HepG2 (cell line): ENCODE measurements around the gene MBD2. TPM values are rescaled to one million over a fixed set of nuclear protein-coding genes. Genes with fewer than 3 reads are reported as not detected.

Experiments used
- AKNA ChIP-seq: sonication (generic); formaldehyde crosslinking; IDR thresholded peaks from 2 replicates; pipeline ENCODE4 v1.4.0; 2020; ENCODE audit warnings: missing genetic modification reagents, borderline replicate concordance
- CEBPZ ChIP-seq: IDR thresholded peaks from 2 replicates; pipeline ENCODE4 v1.6.1; 2012; ENCODE audit warnings: low read length, improper control_type of control experiment
- HDAC6 ChIP-seq: fragments of 200-600 bp; sonication (generic); IDR thresholded peaks from 2 replicates; pipeline ENCODE4 v1.7.0; 2017; ENCODE audit warnings: mild to moderate bottlenecking, antibody characterized with exemption, low read length, low read depth
- HMGA1 ChIP-seq: sonication (generic); formaldehyde crosslinking; conservative IDR thresholded peaks from 2 replicates; pipeline ENCODE4 v1.4.0; 2020; ENCODE audit warnings: missing genetic modification reagents
- MYNN ChIP-seq: sonication (generic); formaldehyde crosslinking; IDR thresholded peaks from 2 replicates; pipeline ENCODE4 v1.4.0; 2020; ENCODE audit warnings: mild to moderate bottlenecking, low read depth, missing genetic modification reagents
- REPIN1 ChIP-seq: sonication (generic); formaldehyde crosslinking; IDR thresholded peaks from 2 replicates; pipeline ENCODE4 v1.8.0; 2022; ENCODE audit warnings: missing genetic modification reagents, low read depth, mild to moderate bottlenecking, borderline replicate concordance
- SMC3 ChIP-seq: IDR thresholded peaks from 2 replicates; pipeline ENCODE4 v1.6.1; 2011; ENCODE audit warnings: low read length, improper control_type of control experiment
- SRSF4 ChIP-seq: fragments of 200-400 bp; formaldehyde crosslinking; IDR thresholded peaks from one replicate; pipeline ENCODE4 v1.6.1; 2018; ENCODE audit warnings: mild to moderate bottlenecking, low read depth, low read length, moderate library complexity; ENCODE audit not compliant: poor library complexity, severe bottlenecking
- STAG1 ChIP-seq: sonication (generic); formaldehyde crosslinking; IDR thresholded peaks from 2 replicates; pipeline ENCODE4 v1.4.0; 2020; ENCODE audit warnings: missing genetic modification reagents
- ZBTB8A ChIP-seq: sonication (generic); formaldehyde crosslinking; IDR thresholded peaks from 2 replicates; pipeline ENCODE4 v1.4.0; 2020; ENCODE audit warnings: mild to moderate bottlenecking, low read depth, missing genetic modification reagents, borderline replicate concordance
- ZNF34 ChIP-seq: sonication (generic); formaldehyde crosslinking; IDR thresholded peaks from 2 replicates; pipeline ENCODE4 v1.4.0; 2020; ENCODE audit warnings: mild to moderate bottlenecking, missing genetic modification reagents, borderline replicate concordance
- ZNF530 ChIP-seq: sonication (generic); formaldehyde crosslinking; IDR thresholded peaks from 2 replicates; pipeline ENCODE4 v1.5.0; 2020; ENCODE audit warnings: low read depth, mild to moderate bottlenecking, missing genetic modification reagents
- ZNF550 ChIP-seq: sonication (generic); formaldehyde crosslinking; IDR thresholded peaks from 2 replicates; pipeline ENCODE4 v1.4.0; 2020; ENCODE audit warnings: mild to moderate bottlenecking, missing genetic modification reagents, borderline replicate concordance
- ZNF557 ChIP-seq: sonication (generic); formaldehyde crosslinking; IDR thresholded peaks from 2 replicates; pipeline ENCODE4 v1.4.0; 2020; ENCODE audit warnings: missing genetic modification reagents
- ZNF570 ChIP-seq: sonication (generic); formaldehyde crosslinking; IDR thresholded peaks from 2 replicates; pipeline ENCODE4 v1.4.0; 2020; ENCODE audit warnings: mild to moderate bottlenecking, missing genetic modification reagents, borderline replicate concordance
- ZNF577 ChIP-seq: sonication (generic); formaldehyde crosslinking; IDR thresholded peaks from 2 replicates; pipeline ENCODE4 v1.4.0; 2020; ENCODE audit warnings: mild to moderate bottlenecking, low read depth, missing genetic modification reagents, borderline replicate concordance
- ZNF589 ChIP-seq: sonication (generic); formaldehyde crosslinking; conservative IDR thresholded peaks from 2 replicates; pipeline ENCODE4 v1.8.0; 2022; ENCODE audit warnings: mild to moderate bottlenecking, moderate library complexity, missing genetic modification reagents
- ZNF776 ChIP-seq: sonication (generic); formaldehyde crosslinking; IDR thresholded peaks from 2 replicates; pipeline ENCODE4 v1.4.0; 2020; ENCODE audit warnings: mild to moderate bottlenecking, missing genetic modification reagents
- ZSCAN30 ChIP-seq: sonication (generic); formaldehyde crosslinking; IDR thresholded peaks from 2 replicates; pipeline ENCODE4 v1.5.0; 2020; ENCODE audit warnings: mild to moderate bottlenecking, missing genetic modification reagents
- polyA plus RNA-seq, 8 experiments: library from polyadenylated mRNA; depleted of rRNA in 3 of 8; stranded (reverse) in 7 of 8; unstranded in 1 of 8; fragments of >200 nt; fragmentation: Illumina TruSeq in 4 of 8; extraction: Trizol in 4 of 8; gene quantifications; 2 replicates each; pipeline versions ENCODE4 v1.2.1 to v1.2.3, GENCODE V29; 2011 to 2016; ENCODE audit warnings: low read depth in 4 of 8, missing spikeins in 1 of 8, mixed read lengths in 1 of 8; ENCODE audit not compliant: insufficient read depth in 1 of 8
- total RNA-seq, 5 experiments: library from RNA; depleted of rRNA; stranded (reverse); fragments of >200 nt; fragmentation: Illumina TruSeq; extraction: Trizol; gene quantifications; 2 replicates each; pipeline ENCODE4 v1.2.3, GENCODE V29; 2016; ENCODE audit warnings: low read depth in 1 of 5
- TF ChIP-seq, protein P1 (sequence below): sonication (generic); formaldehyde crosslinking; IDR thresholded peaks from 2 replicates; pipeline ENCODE4 v1.4.0; 2020; ENCODE audit warnings: missing genetic modification reagents, low read depth, mild to moderate bottlenecking, borderline replicate concordance

Gene MBD2
- total and polyA plus RNA-seq, 2 of the 13 experiments (the other 11 are each of a cell fraction or from before 2014, with no cell fraction given), result 19.1 to 38.5 TPM

DNA sequence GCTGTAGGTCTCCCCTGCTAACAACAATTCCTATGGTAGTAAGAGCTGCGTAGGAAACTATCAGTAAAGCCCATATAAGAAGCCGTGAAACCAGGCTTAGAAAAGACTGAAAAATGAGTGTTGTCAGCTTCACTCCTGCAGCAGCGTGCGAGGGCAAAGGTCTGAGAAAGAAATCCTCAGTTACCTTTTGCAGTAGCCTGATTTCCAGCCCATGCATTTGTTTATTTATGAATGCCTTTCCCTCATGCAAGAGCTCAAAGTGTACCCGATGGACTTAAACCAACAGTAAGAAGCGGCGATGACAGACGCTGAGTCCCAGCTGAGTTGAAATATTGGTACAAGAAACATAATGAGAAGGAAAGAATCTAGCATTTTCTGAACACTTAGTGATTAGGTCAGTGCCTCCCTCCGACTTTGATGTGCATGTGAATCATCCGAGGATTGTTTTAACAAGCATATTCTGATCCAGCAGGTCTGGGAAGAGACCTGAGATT is 29.8 kb upstream of the MBD2 start (continued):
- TF ChIP-seq CEBPZ (no peak), MYNN (CRISPR knock-in tag) (no peak), ZSCAN30 (CRISPR knock-in tag) (no peak), HDAC6 (no peak), ZNF557 (CRISPR knock-in tag) (no peak), STAG1 (CRISPR knock-in tag) (no peak; the same call in 1 of the 2 replicates), ZBTB8A (no peak), SRSF4 (no peak), SMC3 (peak; percentile 37), ZNF589 (CRISPR knock-in tag) (no peak), REPIN1 (CRISPR knock-in tag) (no peak; the same call in 1 of the 2 replicates), ZNF776 (no peak), AKNA (no peak), ZNF34 (CRISPR knock-in tag) (no peak), ZNF577 (CRISPR knock-in tag) (no peak), ZNF570 (no peak), ZNF550 (no peak), ZNF530 (CRISPR knock-in tag) (no peak), HMGA1 (no peak)
- TF ChIP-seq, protein P1, sequence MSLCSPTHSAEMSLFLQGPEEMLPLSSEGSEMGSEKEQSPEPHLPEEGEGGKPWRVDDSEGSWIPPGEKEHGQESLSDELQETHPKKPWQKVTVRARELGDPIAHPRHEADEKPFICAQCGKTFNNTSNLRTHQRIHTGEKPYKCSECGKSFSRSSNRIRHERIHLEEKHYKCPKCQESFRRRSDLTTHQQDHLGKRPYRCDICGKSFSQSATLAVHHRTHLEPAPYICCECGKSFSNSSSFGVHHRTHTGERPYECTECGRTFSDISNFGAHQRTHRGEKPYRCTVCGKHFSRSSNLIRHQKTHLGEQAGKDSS (CRISPR knock-in tag), result no peak
